Astrocyte (in vitro differentiated cells and primary cell): ENCODE measurements around the gene CALB2.

Experiments used
- CTCF ChIP-seq: IDR thresholded peaks from 2 replicates; pipeline ENCODE4 v1.5.1; 2011; ENCODE audit warnings: low read depth, mild to moderate bottlenecking, inconsistent platforms, low read length, moderate library complexity; ENCODE audit not compliant: insufficient read depth
- EZH2 ChIP-seq: IDR thresholded peaks from 2 replicates; pipeline ENCODE4 v1.6.1; 2012; ENCODE audit warnings: mild to moderate bottlenecking, low read length, inconsistent platforms; ENCODE audit not compliant: insufficient read depth

GRCh38 chr16:71389330-71389729 is 30.8 kb downstream of the CALB2 start:
- TF ChIP-seq CTCF (no peak), EZH2 (no peak)
